KOPT-K1 (cell line): ENCODE measurements around the gene GAK.

ENCODE experiments used
- H3K27ac ChIP-seq: fragments of 200-600 bp; sonication (generic); 2 replicates; pipeline ENCODE4 v1.5.1; 2016; ENCODE audit warnings: antibody characterized with exemption, mild to moderate bottlenecking, low read depth, low read length; ENCODE audit not compliant: poor library complexity, severe bottlenecking
- H3K36me3 ChIP-seq: fragments of 200-600 bp; sonication (generic); 2 replicates; pipeline ENCODE4 v1.5.1; 2017; ENCODE audit warnings: antibody characterized with exemption, mild to moderate bottlenecking, low read length, moderate library complexity; ENCODE audit not compliant: insufficient read depth
- H3K9me3 ChIP-seq: fragments of 200-600 bp; sonication (generic); 2 replicates; pipeline ENCODE4 v1.5.1; 2017; ENCODE audit warnings: antibody characterized with exemption, low read length, mild to moderate bottlenecking; ENCODE audit not compliant: insufficient read depth, poor library complexity, severe bottlenecking

Gene GAK

GRCh38 chr4:958696-959337 is 26.7 kb upstream of the GAK start:
- Histone ChIP-seq H3K27ac (no peak overlapping the region), H3K36me3 (peaks cover 63% of the 10 kb centered on the region), H3K9me3 (no peaks in the 10 kb centered on the region)

GRCh38 chr4:958314-958665 is 26.2 kb upstream of the GAK start:
- Histone ChIP-seq H3K36me3 (peaks cover 59% of the 10 kb centered on the region), H3K27ac (no peak overlapping the region), H3K9me3 (no peaks in the 10 kb centered on the region)

- peaks cover 54% of the 10 kb centered on the region for H3K36me3 ChIP-seq
- H3K27ac ChIP-seq, result no peak overlapping the region
- no peaks in the 10 kb centered on the region for H3K9me3 ChIP-seq
These were observed 25.6 kb upstream of the GAK start for GRCh38 chr4:957581-958313.

GRCh38 chr4:957231-957580 is 25.1 kb upstream of the GAK start:
- Histone ChIP-seq H3K36me3 (peaks cover 48% of the 10 kb centered on the region), H3K27ac (no peak overlapping the region), H3K9me3 (no peaks in the 10 kb centered on the region)

- H3K36me3 ChIP-seq, result peaks cover 44% of the 10 kb centered on the region
- no peaks in the 10 kb centered on the region for H3K9me3 ChIP-seq
These were observed 24.6 kb upstream of the GAK start for GRCh38 chr4:956531-957230.

GRCh38 chr4:955931-956381 is 23.8 kb upstream of the GAK start:
- Histone ChIP-seq H3K36me3 (peaks cover 37% of the 10 kb centered on the region), H3K9me3 (no peaks in the 10 kb centered on the region)

More at GRCh38 chr4:956531-957230, 24.6 kb upstream of the GAK start:
- H3K27ac ChIP-seq, result no peak overlapping the region

GRCh38 chr4:955161-955921 is 23.2 kb upstream of the GAK start:
- Histone ChIP-seq H3K27ac (no peak overlapping the region), H3K9me3 (no peaks in the 10 kb centered on the region), H3K36me3 (peaks cover 31% of the 10 kb centered on the region)

More at GRCh38 chr4:955931-956381, 23.8 kb upstream of the GAK start:
- no peak overlapping the region for H3K27ac ChIP-seq

GRCh38 chr4:954211-955020 is 22.3 kb upstream of the GAK start:
- Histone ChIP-seq H3K27ac (no peak overlapping the region), H3K9me3 (no peaks in the 10 kb centered on the region), H3K36me3 (peaks cover 22% of the 10 kb centered on the region)

GRCh38 chr4:953574-953915 is 21.4 kb upstream of the GAK start:
- Histone ChIP-seq H3K36me3 (peaks cover 13% of the 10 kb centered on the region; the same call in 1 of the 2 replicates), H3K9me3 (no peaks in the 10 kb centered on the region), H3K27ac (no peak overlapping the region)

- H3K27ac ChIP-seq, result no peak overlapping the region
- H3K36me3 ChIP-seq, result peaks cover 8% of the 10 kb centered on the region; the same call in 1 of the 2 replicates
- no peaks in the 10 kb centered on the region for H3K9me3 ChIP-seq
These were observed 20.9 kb upstream of the GAK start for GRCh38 chr4:952881-953573.

- Histone ChIP-seq H3K9me3 (no peaks in the 10 kb centered on the region), H3K36me3 (no peaks in the 10 kb centered on the region; the same call in 1 of the 2 replicates), H3K27ac (no peak overlapping the region)
These were observed 19.7 kb upstream of the GAK start for GRCh38 chr4:951594-952468.

- no peaks in the 10 kb centered on the region; the same call in 1 of the 2 replicates for H3K36me3 ChIP-seq
- H3K27ac ChIP-seq, result no peak overlapping the region
- no peaks in the 10 kb centered on the region for H3K9me3 ChIP-seq
These were observed 19.1 kb upstream of the GAK start for GRCh38 chr4:951186-951585.
